ENCODE results near the gene MARK3. TPM values are rescaled to one million over a fixed set of nuclear protein-coding genes. Genes with fewer than 3 reads are reported as not detected.

MARK3 gene
- total and polyA plus RNA-seq, 2 of the 4 experiments (the other 2 are of a cell fraction): 78.5 to 80.5 TPM

DNA sequence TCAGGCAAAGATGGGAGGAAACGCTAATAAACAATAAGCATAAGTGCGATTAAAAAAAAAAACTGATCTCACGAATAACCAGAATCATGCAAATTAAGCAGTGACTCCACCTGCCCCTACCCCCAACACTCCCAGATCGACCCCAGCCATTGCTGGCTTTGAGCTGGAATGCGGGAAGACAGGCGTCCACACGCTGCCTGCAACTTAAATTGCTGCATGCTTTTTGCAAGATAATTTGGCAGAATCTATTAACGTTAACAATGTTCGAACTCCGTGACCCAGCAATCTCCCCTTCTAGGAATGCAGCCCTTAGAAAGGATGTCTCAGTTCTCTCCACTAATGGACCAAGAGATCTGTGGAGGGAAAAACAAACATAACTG is 138.3 kb downstream of the MARK3 start:
- no TSS peak for BruUV-seq (replicated peaks)
- no peak overlapping the region for H2AK9ac ChIP-seq (replicated peaks; ENCODE audit: low read depth, low read length, poor library complexity)
- no peak overlapping the region for H4K91ac ChIP-seq (ENCODE audit: insufficient read depth, low read depth, low read length)
- H4K20me1 ChIP-seq (ENCODE audit: insufficient read depth, low read length): peaks cover 8% of the 10 kb centered on the region
- no peak overlapping the region for H4K8ac ChIP-seq (ENCODE audit: low read depth in 2 of 2, low read length in 2 of 2)
- peaks cover 17% of the 10 kb centered on the region for H3K4me1 ChIP-seq (ENCODE audit: control insufficient read depth, insufficient read depth, low read length)
- ATAC-seq (ENCODE audit: low read depth) (no peak), DNase-seq (no peak)
- no peak overlapping the region for H2BK120ac ChIP-seq (ENCODE audit: low read depth, low read length)
- no peak overlapping the region for H2BK15ac ChIP-seq (ENCODE audit: low read depth, low read length)
- H2AK5ac ChIP-seq (ENCODE audit: low read depth, low read length): no peak overlapping the region
- no peak overlapping the region for H4K5ac ChIP-seq (ENCODE audit: low read depth, low read length)
- H3K9me3 ChIP-seq (ENCODE audit: control insufficient read depth, insufficient read depth, low read length): no peaks in the 10 kb centered on the region
- WGBS, 2 experiments (ENCODE audit: extremely low coverage in 2 of 2, insufficient read length in 1 of 2): 50% methylated on average over 5 of the region's 10 CpGs; no CpG with 5 or more reads in 1 of the 2 experiments
- no peak overlapping the region for H3K56ac ChIP-seq (ENCODE audit: extremely low read depth, insufficient read depth, low read length)
- no peak overlapping the region for H3K27ac ChIP-seq (ENCODE audit: insufficient read depth, low read length)
- no peaks in the 10 kb centered on the region for H3K36me3 ChIP-seq (ENCODE audit: control insufficient read depth, insufficient read depth, low read length)
- no peak overlapping the region for H2BK5ac ChIP-seq (ENCODE audit: low read depth, low read length, poor library complexity, severe bottlenecking)
- no peak overlapping the region for H3K4me2 ChIP-seq (ENCODE audit: low read depth, low read length)
- no peak overlapping the region for H3K18ac ChIP-seq (ENCODE audit: low read depth, low read length)
- H3K23ac ChIP-seq (ENCODE audit: low read depth, low read length): peak overlapping the region; percentile 20; the same call in 1 of the 2 replicates
- no peak overlapping the region for H3K4me3 ChIP-seq (ENCODE audit: insufficient read depth, low read depth, low read length)
- peaks cover 3% of the 10 kb centered on the region for H3K9me1 ChIP-seq (ENCODE audit: insufficient read depth, low read length)
- POLR2A ChIA-PET (ENCODE audit: unreplicated experiment): no interaction called here
- no peak overlapping the region for H3K14ac ChIP-seq (replicated peaks; ENCODE audit: low read depth, low read length)
- intact Hi-C loops (cut with micrococcal nuclease) (no loop called here), in situ Hi-C loops (cut with MboI; ENCODE audit: low sequenced_read_pairs) (no loop called here), dilution Hi-C loops (cut with HindIII; ENCODE audit: low sequenced_read_pairs, unreplicated experiment) (no loop called here)
- no peak overlapping the region for H3K4ac ChIP-seq (ENCODE audit: low read depth, low read length)
- H3K9ac ChIP-seq (ENCODE audit: low read depth, low read length): no peak overlapping the region
- H2BK20ac ChIP-seq (ENCODE audit: low read depth, low read length): no peak overlapping the region
- H3K79me1 ChIP-seq (ENCODE audit: low read depth in 1 of 2, low read length in 2 of 2): peaks cover 0 to 11% of the 10 kb centered on the region in 2 experiments; a peak in 3 of 4 replicates
- H2AFZ ChIP-seq (replicated peaks; ENCODE audit: low read length, poor library complexity): no peak overlapping the region
- peaks cover 15% of the 10 kb centered on the region for H3K27me3 ChIP-seq (ENCODE audit: control insufficient read depth, insufficient read depth, low read length)
- TF ChIP-seq, protein P1, sequence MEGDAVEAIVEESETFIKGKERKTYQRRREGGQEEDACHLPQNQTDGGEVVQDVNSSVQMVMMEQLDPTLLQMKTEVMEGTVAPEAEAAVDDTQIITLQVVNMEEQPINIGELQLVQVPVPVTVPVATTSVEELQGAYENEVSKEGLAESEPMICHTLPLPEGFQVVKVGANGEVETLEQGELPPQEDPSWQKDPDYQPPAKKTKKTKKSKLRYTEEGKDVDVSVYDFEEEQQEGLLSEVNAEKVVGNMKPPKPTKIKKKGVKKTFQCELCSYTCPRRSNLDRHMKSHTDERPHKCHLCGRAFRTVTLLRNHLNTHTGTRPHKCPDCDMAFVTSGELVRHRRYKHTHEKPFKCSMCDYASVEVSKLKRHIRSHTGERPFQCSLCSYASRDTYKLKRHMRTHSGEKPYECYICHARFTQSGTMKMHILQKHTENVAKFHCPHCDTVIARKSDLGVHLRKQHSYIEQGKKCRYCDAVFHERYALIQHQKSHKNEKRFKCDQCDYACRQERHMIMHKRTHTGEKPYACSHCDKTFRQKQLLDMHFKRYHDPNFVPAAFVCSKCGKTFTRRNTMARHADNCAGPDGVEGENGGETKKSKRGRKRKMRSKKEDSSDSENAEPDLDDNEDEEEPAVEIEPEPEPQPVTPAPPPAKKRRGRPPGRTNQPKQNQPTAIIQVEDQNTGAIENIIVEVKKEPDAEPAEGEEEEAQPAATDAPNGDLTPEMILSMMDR (conservative IDR thresholded peaks at IDR 0.05; ENCODE audit: low read depth, low read length): no peak
- no peak for TF ChIP-seq NFE2L2 (IDR thresholded peaks at IDR 0.05; ENCODE audit: low read depth, low read length)
- TF ChIP-seq RCOR1 (IDR thresholded peaks at IDR 0.05; ENCODE audit: insufficient replicate concordance, low read length): no peak
- TF ChIP-seq, protein P2, sequence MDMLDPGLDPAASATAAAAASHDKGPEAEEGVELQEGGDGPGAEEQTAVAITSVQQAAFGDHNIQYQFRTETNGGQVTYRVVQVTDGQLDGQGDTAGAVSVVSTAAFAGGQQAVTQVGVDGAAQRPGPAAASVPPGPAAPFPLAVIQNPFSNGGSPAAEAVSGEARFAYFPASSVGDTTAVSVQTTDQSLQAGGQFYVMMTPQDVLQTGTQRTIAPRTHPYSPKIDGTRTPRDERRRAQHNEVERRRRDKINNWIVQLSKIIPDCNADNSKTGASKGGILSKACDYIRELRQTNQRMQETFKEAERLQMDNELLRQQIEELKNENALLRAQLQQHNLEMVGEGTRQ (IDR thresholded peaks at IDR 0.05; ENCODE audit: low read depth, low read length): no peak
- TF ChIP-seq, protein P3, sequence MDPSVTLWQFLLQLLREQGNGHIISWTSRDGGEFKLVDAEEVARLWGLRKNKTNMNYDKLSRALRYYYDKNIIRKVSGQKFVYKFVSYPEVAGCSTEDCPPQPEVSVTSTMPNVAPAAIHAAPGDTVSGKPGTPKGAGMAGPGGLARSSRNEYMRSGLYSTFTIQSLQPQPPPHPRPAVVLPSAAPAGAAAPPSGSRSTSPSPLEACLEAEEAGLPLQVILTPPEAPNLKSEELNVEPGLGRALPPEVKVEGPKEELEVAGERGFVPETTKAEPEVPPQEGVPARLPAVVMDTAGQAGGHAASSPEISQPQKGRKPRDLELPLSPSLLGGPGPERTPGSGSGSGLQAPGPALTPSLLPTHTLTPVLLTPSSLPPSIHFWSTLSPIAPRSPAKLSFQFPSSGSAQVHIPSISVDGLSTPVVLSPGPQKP (IDR thresholded peaks at IDR 0.05; ENCODE audit: borderline replicate concordance, low read depth, low read length): no peak
- no peak for TF ChIP-seq SMC3 (IDR thresholded peaks at IDR 0.05; ENCODE audit: low read depth, low read length)
- TF ChIP-seq RAD21 (IDR thresholded peaks at IDR 0.05; ENCODE audit: low read length): no peak
- no peak for TF ChIP-seq CEBPB (IDR thresholded peaks at IDR 0.05; ENCODE audit: low read depth, low read length)
- no peak for TF ChIP-seq MAZ (IDR thresholded peaks at IDR 0.05; ENCODE audit: borderline replicate concordance, low read depth, low read length)
- no peak for TF ChIP-seq CHD1 (IDR thresholded peaks at IDR 0.05; ENCODE audit: low read depth, low read length)
- no peak for TF ChIP-seq MAFK (IDR thresholded peaks at IDR 0.05; ENCODE audit: low read depth, low read length)
- no peak for TF ChIP-seq FOS (IDR thresholded peaks at IDR 0.05; ENCODE audit: low read depth, low read length)
- no peak for TF ChIP-seq MXI1 (IDR thresholded peaks at IDR 0.05; ENCODE audit: borderline replicate concordance, low read depth, low read length)
- no peak for TF ChIP-seq RFX5 (IDR thresholded peaks at IDR 0.05; ENCODE audit: low read depth, low read length)
- no peak for TF ChIP-seq BHLHE40 (IDR thresholded peaks at IDR 0.05; ENCODE audit: low read depth, low read length)
- no peak for TF ChIP-seq POLR2A (IDR thresholded peaks at IDR 0.05; ENCODE audit: low read depth, low read length)
- CTCF ChIA-PET: no interaction called here

All from IMR-90 (cell line).